Measurements from ENCODE around the gene COL6A1.

- TF ChIP-seq POLR2A (IDR thresholded peaks at IDR 0.05) (no peak), CTCF (IDR thresholded peaks at IDR 0.05) (no peak)
These were observed 23.5 kb downstream of the COL6A1 start for GRCh38 chr21:46005081-46005480.
